ENCODE data around the gene UGT1A1. TPM values are rescaled to one million over a fixed set of nuclear protein-coding genes. Genes with fewer than 3 reads are reported as not detected.

The UGT1A1 gene
- total and polyA plus RNA-seq, 7 donors: 0.06 TPM; not detected in 6

DNA sequence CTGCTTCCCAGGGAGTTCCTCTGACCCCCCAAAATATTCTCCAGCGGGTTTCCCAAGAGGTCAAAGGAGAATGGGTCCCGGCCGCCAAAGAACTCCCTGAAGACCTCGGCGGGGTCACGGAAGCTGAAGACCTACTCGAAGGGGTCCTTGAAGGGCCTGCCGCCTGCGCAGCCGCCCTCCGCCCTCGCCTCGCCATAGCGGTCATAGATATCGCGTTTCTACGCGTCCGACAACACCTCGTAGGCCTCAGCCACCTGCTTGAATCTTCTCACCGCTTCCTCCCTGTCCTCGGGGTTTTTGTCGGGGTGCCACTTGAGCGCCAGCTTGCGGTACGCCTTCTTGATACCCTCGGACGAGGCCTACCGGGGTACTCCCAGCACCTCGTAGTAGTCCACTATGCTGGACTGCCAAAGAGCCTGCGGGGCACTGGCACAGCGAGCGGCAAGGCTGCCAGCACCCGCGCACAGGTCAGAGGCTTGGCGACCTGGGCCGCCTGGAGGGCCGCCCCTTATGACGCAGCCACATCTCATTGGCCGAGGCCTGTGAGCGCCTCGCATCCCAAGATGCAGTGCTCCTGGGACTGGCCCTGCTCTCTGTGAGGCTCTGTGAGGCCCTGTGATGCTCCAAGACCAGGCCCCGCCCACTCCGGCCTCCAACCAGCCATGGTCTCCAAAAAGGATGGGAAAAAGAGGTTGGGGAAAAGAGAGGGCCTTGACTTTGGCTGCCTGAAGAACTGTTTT, 5.0 kb upstream of the UGT1A1 start:
- WGBS, 3 donors: 86 to 92% (median 90%) methylated on average over 42 to 44 of the region's 44 CpGs
- no peaks in the 10 kb centered on the region for H3K9me3 ChIP-seq
- H3K27me3 ChIP-seq (ENCODE audit: insufficient read depth in 3 of 3, low read length in 2 of 3): peaks cover 0 to 1% (median 0%) of the 10 kb centered on the region in 3 donors
- intact Hi-C loops (cut with DNase I): no loop called here
- no peak overlapping the region for H3K4me3 ChIP-seq
- H3K27ac ChIP-seq: no peak overlapping the region
- ATAC-seq (no peak), DNase-seq (no peak)
- no peaks in the 10 kb centered on the region for H3K4me1 ChIP-seq
- no peaks in the 10 kb centered on the region for H3K36me3 ChIP-seq (ENCODE audit: insufficient read depth in 1 of 2, low read depth in 1 of 2)
- TF ChIP-seq CTCF (IDR thresholded peaks at IDR 0.05): no peak

DNA sequence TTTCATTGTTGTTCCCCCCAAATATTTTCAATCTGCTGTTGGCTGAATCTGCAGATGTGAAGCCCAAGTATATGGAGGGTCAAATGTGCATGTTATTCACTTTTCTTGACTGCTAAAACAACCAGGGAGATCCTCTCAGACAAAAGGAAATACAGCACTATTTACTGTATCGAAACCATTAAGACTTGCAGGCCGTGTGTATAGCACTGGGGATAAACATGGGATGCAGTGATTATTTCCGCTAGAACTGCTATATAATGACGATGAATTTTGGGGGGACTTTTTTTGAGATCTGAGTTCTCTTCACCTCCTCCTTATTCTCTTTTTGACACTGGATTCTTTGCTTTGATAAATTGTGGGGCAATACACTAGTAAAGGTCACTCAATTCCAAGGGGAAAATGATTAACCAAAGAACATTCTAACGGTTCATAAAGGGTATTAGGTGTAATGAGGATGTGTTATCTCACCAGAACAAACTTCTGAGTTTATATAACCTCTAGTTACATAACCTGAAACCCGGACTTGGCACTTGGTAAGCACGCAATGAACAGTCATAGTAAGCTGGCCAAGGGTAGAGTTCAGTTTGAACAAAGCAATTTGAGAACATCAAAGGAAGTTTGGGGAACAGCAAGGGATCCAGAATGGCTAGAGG, 3.5 kb upstream of the UGT1A1 start:
- Histone ChIP-seq H3K27ac (no peak overlapping the region), H3K4me3 (no peak overlapping the region), H3K9me3 (no peaks in the 10 kb centered on the region), H3K4me1 (no peaks in the 10 kb centered on the region), H3K27me3 (ENCODE audit: insufficient read depth in 3 of 3, low read length in 2 of 3) (peaks cover 0 to 1% (median 0%) of the 10 kb centered on the region in 3 donors), H3K36me3 (ENCODE audit: insufficient read depth in 1 of 2, low read depth in 1 of 2) (no peaks in the 10 kb centered on the region)
- 67 to 71% (median 69%) methylated on average over 7 of the region's 7 CpGs for WGBS, 3 donors
- intact Hi-C loops (cut with DNase I): no loop called here
- DNase-seq: no peak
- ATAC-seq: no peak
- no peak for TF ChIP-seq CTCF (IDR thresholded peaks at IDR 0.05)

GRCh38 chr2:233758141-233758540, 1.9 kb upstream of the UGT1A1 start:
- intact Hi-C loops (cut with DNase I): no loop called here
- Histone ChIP-seq H3K4me1 (no peaks in the 10 kb centered on the region), H3K4me3 (no peak overlapping the region), H3K36me3 (ENCODE audit: insufficient read depth in 1 of 2, low read depth in 1 of 2) (no peaks in the 10 kb centered on the region), H3K27me3 (ENCODE audit: insufficient read depth in 3 of 3, low read length in 2 of 3) (peaks cover 0 to 1% (median 0%) of the 10 kb centered on the region in 3 donors), H3K9me3 (no peaks in the 10 kb centered on the region), H3K27ac (no peak overlapping the region)
- no peak for DNase-seq
- TF ChIP-seq CTCF (IDR thresholded peaks at IDR 0.05): no peak
- no peak for ATAC-seq

DNA sequence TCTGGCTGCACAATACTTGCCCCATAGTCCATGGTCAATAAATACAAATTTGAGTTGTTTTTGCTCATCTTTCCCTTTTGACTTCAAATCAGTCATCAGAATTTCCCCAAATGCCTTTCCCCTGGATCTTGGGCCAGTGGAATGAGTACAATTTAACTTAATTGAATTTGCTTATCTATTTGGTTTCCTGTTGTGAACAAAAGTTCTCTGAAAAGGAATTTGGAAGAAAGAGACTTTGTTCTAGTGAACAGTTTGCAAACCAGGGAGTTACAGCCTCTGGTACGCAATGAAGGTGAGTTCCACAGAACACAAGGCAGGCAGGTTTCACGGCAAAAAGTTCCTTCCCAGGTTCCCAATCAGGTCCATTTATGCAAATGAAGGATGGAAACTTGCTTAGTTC, 1.2 kb upstream of the UGT1A1 start:
- no peak for TF ChIP-seq CTCF (IDR thresholded peaks at IDR 0.05)
- 83 to 92% (median 90%) methylated on average over 2 of the region's 2 CpGs for WGBS, 3 donors
- intact Hi-C loops (cut with DNase I): no loop called here

More for the DNA sequence above, 1.2 kb upstream of the UGT1A1 start:
- Histone ChIP-seq H3K9me3 (no peaks in the 10 kb centered on the region), H3K27me3 (ENCODE audit: insufficient read depth in 3 of 3, low read length in 2 of 3) (peaks cover 0 to 1% (median 0%) of the 10 kb centered on the region in 3 donors), H3K27ac (no peak overlapping the region), H3K4me3 (no peak overlapping the region), H3K36me3 (ENCODE audit: insufficient read depth in 1 of 2, low read depth in 1 of 2) (no peaks in the 10 kb centered on the region), H3K4me1 (no peaks in the 10 kb centered on the region)
- DNase-seq (no peak), ATAC-seq (no peak)

Measured in psoas muscle (tissue), 8 donors.